ENCODE measurements around the gene HMG20B.
"Not testable (repeated sequence)": the region's sequence is repeated elsewhere in the genome, so short reads cannot be mapped to it uniquely, and the experiment has no call there.

HMG20B gene

GRCh38 chr19:3580156-3580934 lies 7.6 kb downstream of the HMG20B start:
- no peak for DNase-seq (ENCODE audit: low read depth in 4 of 4, low spot score in 1 of 4)

- not testable (repeated sequence) for DNase-seq (ENCODE audit: low read depth in 4 of 4, low spot score in 1 of 4)
These were observed 9.0 kb downstream of the HMG20B start for GRCh38 chr19:3581792-3582191.

GRCh38 chr19:3584036-3584802 lies 11.5 kb downstream of the HMG20B start:
- not testable (repeated sequence) for DNase-seq (ENCODE audit: low read depth in 4 of 4, low spot score in 1 of 4)

GRCh38 chr19:3585301-3586126 lies 12.8 kb downstream of the HMG20B start, which contains the start of gene GIPC3:
GIPC3 (plus strand) TSS chr19:3585478; CDS start chr19:3585598, 120 bp downstream.
- DNase-seq (ENCODE audit: low read depth in 4 of 4, low spot score in 1 of 4), result no peak

GRCh38 chr19:3586127-3586626 lies 13.4 kb downstream of the HMG20B start:
- no peak for DNase-seq (ENCODE audit: low read depth in 4 of 4, low spot score in 1 of 4)

- DNase-seq (ENCODE audit: low read depth in 4 of 4, low spot score in 1 of 4), result no peak
These were observed 14.1 kb downstream of the HMG20B start for GRCh38 chr19:3586707-3587346.

- DNase-seq (ENCODE audit: low read depth in 4 of 4, low spot score in 1 of 4), result no peak
These were observed 16.7 kb downstream of the HMG20B start for GRCh38 chr19:3589439-3589838.

GRCh38 chr19:3589949-3590348 lies 17.2 kb downstream of the HMG20B start:
- no peak for DNase-seq (ENCODE audit: low read depth in 4 of 4, low spot score in 1 of 4)

- no peak for DNase-seq (ENCODE audit: low read depth in 4 of 4, low spot score in 1 of 4)
These were observed 18.4 kb downstream of the HMG20B start for GRCh38 chr19:3590991-3591659.

- DNase-seq (ENCODE audit: low read depth in 4 of 4, low spot score in 1 of 4), result no peak
These were observed 19.3 kb downstream of the HMG20B start for GRCh38 chr19:3591876-3592613.

GRCh38 chr19:3593156-3593555 lies 20.4 kb downstream of the HMG20B start:
- DNase-seq (ENCODE audit: low read depth in 4 of 4, low spot score in 1 of 4), result no peak

- DNase-seq (ENCODE audit: low read depth in 4 of 4, low spot score in 1 of 4), result no peak
These were observed 22.8 kb downstream of the HMG20B start for GRCh38 chr19:3595521-3596061.

- no peak for DNase-seq (ENCODE audit: low read depth in 4 of 4, low spot score in 1 of 4)
These were observed 27.0 kb downstream of the HMG20B start for GRCh38 chr19:3599776-3600187.

- no peak for DNase-seq (ENCODE audit: low read depth in 4 of 4, low spot score in 1 of 4)
These were observed 28.3 kb downstream of the HMG20B start for GRCh38 chr19:3601021-3601420.

- no peak for DNase-seq (ENCODE audit: low read depth in 4 of 4, low spot score in 1 of 4)
These were observed 30.5 kb downstream of the HMG20B start for GRCh38 chr19:3603121-3603811.

- DNase-seq (ENCODE audit: low read depth in 4 of 4, low spot score in 1 of 4), result no peak
These were observed 31.7 kb downstream of the HMG20B start for GRCh38 chr19:3604227-3604986.

- no peak for DNase-seq (ENCODE audit: low read depth in 4 of 4, low spot score in 1 of 4)
These were observed 32.2 kb downstream of the HMG20B start for GRCh38 chr19:3604987-3605343.

GRCh38 chr19:3605361-3605760 lies 32.6 kb downstream of the HMG20B start:
- no peak for DNase-seq (ENCODE audit: low read depth in 4 of 4, low spot score in 1 of 4)

Data from stimulated activated CD4-positive, alpha-beta T cell treated with anti-CD3 and anti-CD28 coated beads, Interleukin-1b, Interleukin-23, amount 100 ng/mL, for 24 hours (primary cell).